Mucosa of stomach (tissue), 1 donor: Measurements from ENCODE around the gene PTPN7.

ENCODE experiments used
- H3K27me3 ChIP-seq: one replicate; pipeline ENCODE4 v1.7.0; 2013; ENCODE audit warnings: mild to moderate bottlenecking, low read length; ENCODE audit not compliant: control insufficient read depth, insufficient read depth
- H3K36me3 ChIP-seq: one replicate; pipeline ENCODE4 v1.7.0; 2013; ENCODE audit warnings: low read length; ENCODE audit not compliant: control insufficient read depth, insufficient read depth
- H3K4me1 ChIP-seq: one replicate; pipeline ENCODE4 v1.7.0; 2013; ENCODE audit warnings: mild to moderate bottlenecking, low read length; ENCODE audit not compliant: control insufficient read depth, insufficient read depth
- H3K4me3 ChIP-seq: one replicate; pipeline ENCODE4 v1.7.0; 2013; ENCODE audit warnings: low read length
- H3K9ac ChIP-seq: one replicate; pipeline ENCODE4 v1.7.0; 2013; ENCODE audit warnings: mild to moderate bottlenecking, low read length, moderate library complexity
- H3K9me3 ChIP-seq: one replicate; pipeline ENCODE4 v1.7.0; 2013; ENCODE audit warnings: mild to moderate bottlenecking, low read length, moderate library complexity; ENCODE audit not compliant: control insufficient read depth
- donor health status: Pancreatic carcinoma.

PTPN7 gene

DNA sequence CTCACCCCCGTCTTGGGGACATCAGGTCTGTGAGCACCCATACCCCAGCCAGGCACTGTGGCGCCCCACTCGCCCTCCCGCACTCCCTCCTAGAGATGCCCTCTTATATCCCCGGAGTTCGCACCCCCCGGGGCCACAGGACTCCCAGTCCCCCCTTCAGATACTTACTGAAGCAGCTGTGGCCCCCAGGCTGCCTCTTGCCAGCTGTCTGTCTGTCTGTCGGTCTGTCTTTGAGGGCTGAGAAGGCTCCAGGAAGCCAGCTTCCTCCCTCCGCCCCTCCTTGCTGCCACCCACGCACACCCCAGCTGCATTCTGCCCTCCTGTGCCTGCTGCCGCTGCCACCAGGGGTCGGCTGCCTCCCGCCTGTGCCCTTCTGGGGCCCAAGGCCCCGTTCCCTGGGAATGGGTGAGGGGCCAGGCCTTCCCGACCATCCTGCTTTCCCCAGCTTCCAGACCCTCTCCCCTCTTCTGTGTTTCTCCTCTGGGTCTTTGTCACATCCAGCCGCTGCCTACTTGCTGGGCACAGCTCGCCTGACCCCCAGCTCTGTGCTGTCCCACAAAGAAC is at the start of gene PTPN7:
TSS of gene PTPN7 (minus strand) at position 226 of the 564 bp plus-strand sequence. CDS start 1,200 bp downstream, outside the sequence.
- Histone ChIP-seq H3K4me3 (no peak within 1 kb of the TSS), H3K27me3 (peaks cover 4% of the 10 kb centered on the region), H3K9ac (peak within 1 kb of the TSS; percentile 64)

DNA sequence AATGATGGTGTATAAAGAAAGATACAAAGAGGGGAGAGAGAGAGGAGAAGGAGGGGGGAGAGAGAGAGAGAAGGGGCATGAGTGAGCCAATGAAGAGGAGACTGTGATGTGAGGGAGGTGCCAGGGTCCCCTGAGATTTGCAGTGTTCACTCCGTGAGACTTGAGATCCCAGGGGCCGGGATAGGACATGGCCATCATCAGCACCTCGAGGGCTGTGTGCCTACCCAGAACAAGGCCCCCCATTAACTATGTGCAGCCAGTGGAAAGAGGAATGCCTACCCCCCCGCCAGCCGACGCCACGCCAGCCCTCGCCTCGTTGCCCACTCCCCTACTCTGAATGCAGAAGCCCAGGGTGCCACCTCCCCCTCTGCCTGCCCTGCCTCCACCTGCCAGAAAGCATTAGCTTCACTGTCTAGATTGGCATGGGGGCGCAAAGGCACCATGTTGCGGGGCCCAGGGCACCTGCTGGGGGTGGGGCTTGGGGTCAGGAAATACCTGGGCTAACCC is 48.0 kb upstream of the PTPN7 start:
- Histone ChIP-seq H3K9ac (no peak overlapping the region), H3K27me3 (peaks cover 14% of the 10 kb centered on the region), H3K4me3 (no peak overlapping the region), H3K4me1 (peaks cover 6% of the 10 kb centered on the region), H3K9me3 (no peaks in the 10 kb centered on the region), H3K36me3 (no peaks in the 10 kb centered on the region)

More for the DNA sequence above, at the start of gene PTPN7:
- Histone ChIP-seq H3K4me1 (peaks cover 4% of the 10 kb centered on the region), H3K9me3 (no peaks in the 10 kb centered on the region), H3K36me3 (no peaks in the 10 kb centered on the region)

DNA sequence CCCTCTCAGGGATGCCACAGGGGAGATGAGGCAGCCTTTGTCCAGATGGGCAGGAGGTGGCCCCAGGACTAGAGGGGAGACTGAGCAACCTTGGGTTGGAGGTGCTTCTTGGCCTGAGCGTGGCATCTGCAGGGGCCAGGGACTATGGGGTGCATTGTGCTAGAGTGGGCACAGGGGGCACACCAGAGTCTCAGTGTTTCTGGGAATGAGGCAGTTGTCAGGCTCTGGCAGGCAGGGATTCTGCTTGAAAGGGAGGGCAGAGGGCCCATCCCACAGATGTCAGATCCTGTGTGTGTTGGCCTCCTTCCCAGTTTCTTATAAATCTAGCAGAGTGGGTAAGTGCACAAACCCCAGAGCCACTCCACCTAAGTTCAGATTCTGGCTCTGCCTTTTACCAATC is 46.9 kb upstream of the PTPN7 start:
- H3K27me3 ChIP-seq, result peaks cover 4% of the 10 kb centered on the region
- no peak overlapping the region for H3K9ac ChIP-seq
- peaks cover 6% of the 10 kb centered on the region for H3K4me1 ChIP-seq
- H3K9me3 ChIP-seq, result no peaks in the 10 kb centered on the region
- no peaks in the 10 kb centered on the region for H3K36me3 ChIP-seq
- H3K4me3 ChIP-seq, result no peak overlapping the region

DNA sequence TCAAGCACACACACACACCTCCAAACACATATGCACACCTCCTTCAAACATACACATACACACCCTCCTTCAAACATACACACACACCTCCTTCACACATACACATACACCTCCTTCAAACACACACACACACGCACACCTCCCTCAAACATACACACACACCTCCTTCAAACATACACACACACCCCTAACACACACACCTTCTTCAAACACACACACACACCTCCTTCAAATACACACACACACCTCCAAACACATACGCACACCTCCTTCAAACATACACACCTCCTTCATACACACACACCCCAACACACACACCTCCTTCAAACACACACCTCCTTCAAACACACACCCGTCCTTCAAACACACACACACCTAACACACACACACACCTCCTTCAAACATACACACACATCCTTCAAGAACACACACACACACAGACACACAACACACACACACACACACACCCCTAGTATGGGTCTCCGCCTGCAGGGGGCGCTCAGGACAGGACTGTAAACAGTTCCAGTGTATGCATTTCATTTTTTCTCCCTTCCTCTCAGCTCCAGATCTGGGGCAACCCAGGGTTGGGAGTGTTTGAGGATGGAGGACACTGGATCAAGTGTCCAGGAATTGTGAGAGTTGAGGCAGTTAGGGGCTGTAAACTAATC is 45.3 kb upstream of the PTPN7 start:
- H3K9me3 ChIP-seq, result no peaks in the 10 kb centered on the region
- no peak overlapping the region for H3K9ac ChIP-seq
- H3K27me3 ChIP-seq, result peaks cover 4% of the 10 kb centered on the region
- no peak overlapping the region for H3K4me3 ChIP-seq
- no peaks in the 10 kb centered on the region for H3K36me3 ChIP-seq
- peaks cover 7% of the 10 kb centered on the region for H3K4me1 ChIP-seq

- Histone ChIP-seq H3K27me3 (peaks cover 3% of the 10 kb centered on the region), H3K9ac (no peak overlapping the region), H3K9me3 (no peaks in the 10 kb centered on the region), H3K36me3 (no peaks in the 10 kb centered on the region), H3K4me3 (no peak overlapping the region), H3K4me1 (peaks cover 22% of the 10 kb centered on the region)
Measured at GRCh38 chr1:202204065-202204464, 43.7 kb upstream of the PTPN7 start.

GRCh38 chr1:202203238-202204039 is 43.0 kb upstream of the PTPN7 start:
- Histone ChIP-seq H3K9me3 (no peaks in the 10 kb centered on the region), H3K4me1 (peaks cover 25% of the 10 kb centered on the region), H3K9ac (no peak overlapping the region), H3K27me3 (no peaks in the 10 kb centered on the region), H3K4me3 (no peak overlapping the region), H3K36me3 (no peaks in the 10 kb centered on the region)

- no peaks in the 10 kb centered on the region for H3K36me3 ChIP-seq
- H3K9me3 ChIP-seq, result no peaks in the 10 kb centered on the region
- no peak overlapping the region for H3K4me3 ChIP-seq
- peaks cover 2% of the 10 kb centered on the region for H3K27me3 ChIP-seq
- peaks cover 25% of the 10 kb centered on the region for H3K4me1 ChIP-seq
- no peak overlapping the region for H3K9ac ChIP-seq
Measured at GRCh38 chr1:202202500-202203168, 42.2 kb upstream of the PTPN7 start.

DNA sequence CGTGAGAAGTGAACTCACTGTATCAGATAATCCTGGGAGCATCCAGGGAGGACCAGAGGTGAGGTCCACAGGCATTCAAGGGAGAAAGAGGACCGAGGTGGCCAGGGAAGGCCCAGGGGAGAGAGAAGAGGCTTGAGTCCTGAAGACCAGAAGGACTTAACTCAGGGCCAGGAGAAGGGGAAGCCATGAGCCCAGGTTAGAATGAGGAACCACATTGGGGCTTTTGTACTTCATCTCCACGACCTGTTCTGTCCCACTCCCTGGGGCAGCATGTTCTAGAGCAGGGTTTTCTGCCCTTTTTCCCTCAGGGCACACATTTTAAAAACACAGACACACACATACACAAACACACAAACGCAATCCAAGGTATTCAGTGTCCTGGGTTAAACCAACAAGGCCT is 41.6 kb upstream of the PTPN7 start:
- no peaks in the 10 kb centered on the region for H3K36me3 ChIP-seq
- no peak overlapping the region for H3K9ac ChIP-seq
- H3K4me1 ChIP-seq, result peaks cover 24% of the 10 kb centered on the region
- H3K4me3 ChIP-seq, result no peak overlapping the region
- no peaks in the 10 kb centered on the region for H3K9me3 ChIP-seq
- H3K27me3 ChIP-seq, result peaks cover 4% of the 10 kb centered on the region

- H3K4me3 ChIP-seq, result no peak overlapping the region
- no peaks in the 10 kb centered on the region for H3K9me3 ChIP-seq
- H3K27me3 ChIP-seq, result peaks cover 4% of the 10 kb centered on the region
- H3K36me3 ChIP-seq, result no peaks in the 10 kb centered on the region
- peaks cover 24% of the 10 kb centered on the region for H3K4me1 ChIP-seq
- H3K9ac ChIP-seq, result no peak overlapping the region
Measured at GRCh38 chr1:202201266-202201665, 40.9 kb upstream of the PTPN7 start.

DNA sequence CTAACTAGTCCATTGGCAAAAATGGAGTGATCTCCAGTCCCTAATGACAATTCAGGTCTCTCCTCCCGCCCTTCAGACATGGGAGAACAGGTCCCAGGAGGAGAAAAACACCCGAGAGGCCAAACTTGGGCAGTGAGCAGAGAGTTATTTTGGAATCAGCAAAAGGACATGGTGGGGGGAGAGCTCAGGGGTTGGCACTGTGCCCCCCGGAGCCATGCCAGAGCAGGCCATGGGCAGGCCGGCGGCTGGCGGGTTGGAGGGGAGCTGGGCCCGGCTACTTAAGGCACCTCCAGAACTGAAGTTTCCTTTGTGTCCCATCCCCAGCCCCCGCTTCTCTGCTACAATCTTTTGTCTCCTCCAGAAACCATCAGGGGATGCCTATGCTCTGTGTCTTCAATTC is 40.3 kb upstream of the PTPN7 start:
- Histone ChIP-seq H3K9ac (no peak overlapping the region), H3K4me3 (no peak overlapping the region), H3K9me3 (no peaks in the 10 kb centered on the region), H3K36me3 (no peaks in the 10 kb centered on the region), H3K27me3 (peaks cover 4% of the 10 kb centered on the region), H3K4me1 (peaks cover 24% of the 10 kb centered on the region)

- H3K27me3 ChIP-seq, result peaks cover 4% of the 10 kb centered on the region
- H3K36me3 ChIP-seq, result no peaks in the 10 kb centered on the region
- H3K4me3 ChIP-seq, result no peak overlapping the region
- no peak overlapping the region for H3K9ac ChIP-seq
- no peaks in the 10 kb centered on the region for H3K9me3 ChIP-seq
- H3K4me1 ChIP-seq, result peaks cover 24% of the 10 kb centered on the region
Measured at GRCh38 chr1:202200112-202200548, 39.7 kb upstream of the PTPN7 start.
